IPS DF 6.9 (cell line): ENCODE results near the gene PTDSS2.
"Not testable (repeated sequence)": the region's sequence is repeated elsewhere in the genome, so short reads cannot be mapped to it uniquely, and the experiment has no call there.

Experiments
- DNase-seq: peaks from one replicate; pipeline ENCODE4 v3.0.0-alpha.2; 2013; ENCODE audit warnings: low read depth, low spot score
- H3K27ac ChIP-seq: one replicate; pipeline ENCODE4 v1.5.1; 2013; ENCODE audit warnings: low read length, control low read depth
- H3K27me3 ChIP-seq: 2 replicates; pipeline ENCODE4 v1.6.1; 2013; ENCODE audit warnings: mild to moderate bottlenecking, low read length; ENCODE audit not compliant: control insufficient read depth, insufficient read depth
- H3K36me3 ChIP-seq: 2 replicates; pipeline ENCODE4 v1.6.1; 2013; ENCODE audit warnings: low read length; ENCODE audit not compliant: control insufficient read depth, insufficient read depth
- H3K4me1 ChIP-seq: 2 replicates; pipeline ENCODE4 v1.6.1; 2013; ENCODE audit warnings: low read length; ENCODE audit not compliant: control insufficient read depth, insufficient read depth
- H3K4me3 ChIP-seq: 2 replicates; pipeline ENCODE4 v1.5.1; 2013; ENCODE audit warnings: mild to moderate bottlenecking, low read length
- H3K9me3 ChIP-seq: 2 replicates; pipeline ENCODE4 v1.6.1; 2013; ENCODE audit warnings: low read length, inconsistent platforms; ENCODE audit not compliant: control insufficient read depth, insufficient read depth
- WGBS: extraction: QIAGEN DNeasy Blood & Tissue Kit; methylation state at CpG from one replicate; pipeline ENCODE4 v1.1.7; 2013; ENCODE audit warnings: mixed read lengths, missing lambda C conversion rate; ENCODE audit not compliant: insufficient read length, insufficient coverage; 5-methylcytosine and 5-hydroxymethylcytosine counted together

The PTDSS2 gene

DNA sequence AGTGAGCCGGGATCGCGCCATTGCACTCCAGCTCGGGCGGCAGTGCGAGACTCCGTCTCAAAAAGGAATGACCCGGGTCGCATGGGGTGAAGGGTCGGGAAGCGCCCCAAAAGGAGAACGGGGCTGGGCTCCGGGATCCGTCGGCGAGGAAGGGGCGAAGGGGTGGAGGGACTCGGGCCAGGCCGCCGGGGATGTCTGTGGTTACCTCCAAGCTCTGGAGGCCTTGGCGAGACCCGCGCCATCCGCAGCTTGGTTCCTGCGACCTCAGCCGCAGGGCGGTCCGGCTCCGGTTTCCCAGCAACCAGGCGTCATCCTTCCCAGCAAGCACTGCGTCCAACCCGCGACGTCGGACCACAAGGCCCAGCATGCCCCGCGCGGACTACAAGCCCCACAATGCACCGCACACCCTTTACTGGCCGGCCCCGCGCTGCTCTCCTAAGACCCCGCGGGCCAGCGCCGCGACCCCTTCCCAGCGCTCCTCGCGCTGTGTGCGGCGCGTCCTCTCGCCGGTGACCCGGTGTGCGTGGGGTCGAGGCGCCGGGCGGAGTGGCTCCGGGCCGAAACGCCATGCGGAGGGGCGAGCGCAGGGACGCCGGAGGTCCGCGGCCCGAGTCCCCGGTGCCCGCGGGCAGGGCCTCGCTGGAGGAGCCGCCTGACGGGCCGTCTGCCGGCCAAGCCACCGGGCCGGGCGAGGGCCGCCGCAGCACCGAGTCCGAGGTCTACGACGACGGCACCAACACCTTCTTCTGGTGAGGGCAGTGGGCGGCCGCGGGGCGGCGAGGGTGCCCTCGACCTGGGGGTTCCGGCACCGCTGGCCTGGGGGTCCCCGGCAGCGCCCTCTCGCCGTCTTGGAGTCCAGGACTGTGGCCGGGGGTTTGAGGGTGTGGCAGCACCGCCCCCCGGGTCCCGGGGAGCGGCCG lies at the start of gene PTDSS2:
TSS of gene PTDSS2 (plus strand) at position 391 of the 920 bp plus-strand sequence. CDS start at position 568, 177 bp downstream.
- DNase-seq = peak; percentile 96
- H3K4me3 ChIP-seq = peak within 1 kb of the TSS; percentile 98
- H3K36me3 ChIP-seq = peaks cover 4% of the 10 kb centered on the region; the same call in 1 of the 2 replicates
- no CpG with 5 or more reads among the region's 108 CpGs for WGBS
- no peak within 1 kb of the TSS for H3K27ac ChIP-seq
- H3K27me3 ChIP-seq = no peaks in the 10 kb centered on the region
- H3K4me1 ChIP-seq = peaks cover 6% of the 10 kb centered on the region
- no peaks in the 10 kb centered on the region for H3K9me3 ChIP-seq

DNA sequence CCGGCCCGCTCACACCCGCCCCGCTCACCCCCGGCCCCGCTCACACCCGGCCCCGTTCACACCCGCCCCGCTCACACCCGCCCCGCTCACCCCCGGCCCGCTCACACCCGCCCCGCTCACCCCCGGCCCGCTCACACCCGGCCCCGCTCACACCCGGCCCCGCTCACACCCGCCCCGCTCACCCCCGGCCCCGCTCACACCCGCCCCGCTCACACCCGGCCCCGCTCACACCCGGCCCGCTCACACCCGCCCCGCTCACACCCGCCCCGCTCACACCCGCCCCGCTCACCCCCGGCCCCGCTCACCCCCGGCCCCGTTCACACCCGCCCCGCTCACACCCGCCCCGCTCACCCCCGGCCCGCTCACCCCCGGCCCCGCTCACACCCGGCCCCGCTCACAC lies 48.9 kb upstream of the PTDSS2 start:
- H3K27ac ChIP-seq, H3K27me3 ChIP-seq, H3K4me3 ChIP-seq, H3K4me1 ChIP-seq, H3K9me3 ChIP-seq, DNase-seq: not testable (repeated sequence)
- peaks cover 23% of the 10 kb centered on the region for H3K36me3 ChIP-seq
- WGBS = no CpG with 5 or more reads among the region's 52 CpGs

DNA sequence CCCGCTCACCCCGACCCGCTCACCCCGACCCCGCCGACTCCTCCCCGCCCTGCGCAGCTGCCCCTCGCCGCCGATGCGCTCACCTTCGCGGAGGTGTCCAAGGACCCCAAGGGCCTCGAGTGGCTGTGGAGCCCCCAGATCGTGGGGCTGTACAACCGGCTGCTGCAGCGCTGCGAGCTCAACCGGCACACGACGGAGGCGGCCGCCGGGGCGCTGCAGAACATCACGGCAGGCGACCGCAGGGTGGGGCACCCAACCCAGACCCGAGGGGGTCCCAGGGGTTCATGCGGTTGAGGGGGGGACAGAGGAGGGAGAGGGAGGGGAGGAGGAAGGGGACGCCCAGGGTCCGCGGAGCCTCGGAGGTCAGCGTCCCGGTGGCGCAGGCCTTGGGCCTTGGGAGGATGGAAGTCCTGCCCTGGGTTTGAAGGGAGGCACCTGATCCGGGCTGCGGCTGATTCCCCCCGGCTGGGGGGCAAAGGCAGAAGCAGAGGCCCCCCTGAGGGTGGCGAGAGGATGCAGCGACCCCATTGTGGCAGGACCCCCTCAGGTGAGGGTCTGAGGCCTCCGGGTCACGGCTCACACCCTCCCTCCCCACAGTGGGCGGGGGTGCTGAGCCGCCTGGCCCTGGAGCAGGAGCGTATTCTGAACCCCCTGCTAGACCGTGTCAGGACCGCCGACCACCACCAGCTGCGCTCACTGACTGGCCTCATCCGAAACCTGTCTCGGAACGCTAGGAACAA lies 46.9 kb upstream of the PTDSS2 start:
- H3K27me3 ChIP-seq = no peaks in the 10 kb centered on the region
- H3K27ac ChIP-seq = no peak overlapping the region
- H3K4me3 ChIP-seq = no peak overlapping the region
- DNase-seq = no peak
- no peaks in the 10 kb centered on the region for H3K9me3 ChIP-seq
- H3K36me3 ChIP-seq = peaks cover 20% of the 10 kb centered on the region; the same call in 1 of the 2 replicates
- WGBS = no CpG with 5 or more reads among the region's 55 CpGs
- H3K4me1 ChIP-seq = peaks cover 6% of the 10 kb centered on the region

DNA sequence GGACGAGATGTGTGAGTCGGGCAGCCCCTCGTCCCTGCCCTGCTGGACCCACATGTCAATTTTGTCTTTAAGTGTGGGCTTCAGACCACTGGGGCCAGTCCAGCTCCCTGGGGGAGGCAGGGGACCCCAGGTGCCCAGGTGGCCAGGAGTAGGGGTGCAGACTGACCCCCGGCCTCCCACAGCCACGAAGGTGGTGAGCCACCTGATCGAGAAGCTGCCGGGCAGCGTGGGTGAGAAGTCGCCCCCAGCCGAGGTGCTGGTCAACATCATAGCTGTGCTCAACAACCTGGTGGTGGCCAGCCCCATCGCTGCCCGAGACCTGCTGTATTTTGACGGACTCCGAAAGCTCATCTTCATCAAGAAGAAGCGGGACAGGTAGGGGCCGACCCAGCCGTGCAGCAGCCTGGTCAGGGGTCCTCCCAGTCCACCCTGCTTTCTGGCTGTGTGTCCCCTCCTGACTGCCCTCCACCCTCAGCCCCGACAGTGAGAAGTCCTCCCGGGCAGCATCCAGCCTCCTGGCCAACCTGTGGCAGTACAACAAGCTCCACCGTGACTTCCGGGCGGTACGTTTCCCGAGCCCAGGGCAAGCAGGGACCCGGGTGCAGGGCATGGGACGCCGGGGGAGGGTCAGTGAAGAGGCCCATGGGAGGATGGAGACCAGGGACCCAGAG lies 46.2 kb upstream of the PTDSS2 start:
- H3K4me3 ChIP-seq = no peak overlapping the region
- WGBS = no CpG with 5 or more reads among the region's 27 CpGs
- no peak overlapping the region for H3K27ac ChIP-seq

DNA sequence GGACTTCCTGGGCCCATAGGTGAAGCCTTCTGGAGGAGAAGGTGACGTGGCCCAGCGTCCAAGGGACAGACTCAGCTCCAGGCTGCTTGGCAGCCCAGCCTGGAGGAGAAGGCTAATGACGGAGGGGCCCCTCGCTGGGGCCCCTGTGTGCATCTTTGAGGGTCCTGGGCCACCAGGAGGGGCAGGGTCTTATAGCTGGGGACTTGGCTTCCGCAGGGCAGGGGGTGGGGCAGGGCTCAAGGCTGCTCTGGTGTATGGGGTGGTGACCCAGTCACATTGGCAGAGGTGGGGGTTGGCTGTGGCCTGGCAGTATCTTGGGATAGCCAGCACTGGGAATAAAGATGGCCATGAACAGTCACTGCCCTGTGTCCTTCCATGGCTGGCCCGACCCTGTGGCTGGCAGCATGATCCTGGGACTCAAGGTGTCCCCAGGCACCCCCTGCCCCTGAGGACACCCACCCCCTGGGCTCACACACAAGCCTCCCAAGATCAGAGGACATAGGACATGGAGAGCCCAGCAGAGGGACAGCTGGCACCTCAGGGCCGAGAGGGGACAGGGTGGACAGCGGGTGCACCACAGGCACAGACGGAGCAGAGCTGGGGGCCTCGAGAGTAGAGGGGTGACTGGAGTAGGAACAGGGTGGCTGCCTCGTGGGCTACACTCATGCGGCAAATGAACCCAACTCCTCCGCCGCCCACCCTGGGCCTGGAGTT lies 45.4 kb upstream of the PTDSS2 start:
- Histone ChIP-seq H3K27me3 (no peaks in the 10 kb centered on the region), H3K9me3 (no peaks in the 10 kb centered on the region), H3K4me3 (no peak overlapping the region), H3K4me1 (peaks cover 6% of the 10 kb centered on the region), H3K36me3 (peaks cover 16% of the 10 kb centered on the region; the same call in 1 of the 2 replicates), H3K27ac (no peak overlapping the region)
- no CpG with 5 or more reads among the region's 14 CpGs for WGBS
- DNase-seq = no peak

More for the DNA sequence above, 46.2 kb upstream of the PTDSS2 start:
- no peaks in the 10 kb centered on the region for H3K9me3 ChIP-seq
- DNase-seq = no peak
- H3K4me1 ChIP-seq = peaks cover 6% of the 10 kb centered on the region
- H3K36me3 ChIP-seq = peaks cover 17% of the 10 kb centered on the region; the same call in 1 of the 2 replicates
- no peaks in the 10 kb centered on the region for H3K27me3 ChIP-seq

DNA sequence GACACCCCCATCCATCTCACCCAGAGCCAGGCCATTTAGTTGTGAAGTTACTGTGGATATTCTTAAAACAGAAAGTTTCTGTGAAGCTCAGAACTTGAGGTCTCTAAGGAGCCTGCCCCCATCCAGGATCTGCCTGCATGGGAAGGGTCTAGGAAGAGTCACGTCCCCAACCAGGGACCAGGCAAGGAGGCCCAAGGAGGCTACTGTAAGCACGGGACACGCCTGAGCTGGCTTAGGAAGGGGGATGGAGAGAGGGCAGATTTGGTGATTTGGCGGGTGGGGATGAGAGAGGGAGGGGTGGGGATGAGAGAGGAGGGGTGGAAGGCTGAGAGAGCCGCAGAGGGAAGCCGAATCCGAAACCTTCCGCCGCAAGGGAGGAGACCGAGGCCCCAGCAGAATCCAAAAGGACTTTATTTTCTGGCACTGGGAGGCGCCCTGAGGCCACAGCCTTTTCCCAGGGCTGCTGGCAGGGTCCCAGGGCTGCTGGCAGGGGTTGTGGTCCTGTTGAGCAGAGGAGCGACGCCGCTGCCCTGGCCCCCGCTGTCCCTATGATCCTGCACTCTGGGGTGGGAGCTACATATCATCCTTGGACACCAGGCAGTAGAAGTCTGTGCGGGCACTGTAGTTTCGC lies 44.6 kb upstream of the PTDSS2 start:
- no peak overlapping the region for H3K4me3 ChIP-seq
- peaks cover 4% of the 10 kb centered on the region for H3K4me1 ChIP-seq
- H3K27me3 ChIP-seq = no peaks in the 10 kb centered on the region
- no peak overlapping the region for H3K27ac ChIP-seq
- no CpG with 5 or more reads among the region's 17 CpGs for WGBS
- no peaks in the 10 kb centered on the region for H3K9me3 ChIP-seq
- H3K36me3 ChIP-seq = peaks cover 13% of the 10 kb centered on the region; the same call in 1 of the 2 replicates
- DNase-seq = no peak

DNA sequence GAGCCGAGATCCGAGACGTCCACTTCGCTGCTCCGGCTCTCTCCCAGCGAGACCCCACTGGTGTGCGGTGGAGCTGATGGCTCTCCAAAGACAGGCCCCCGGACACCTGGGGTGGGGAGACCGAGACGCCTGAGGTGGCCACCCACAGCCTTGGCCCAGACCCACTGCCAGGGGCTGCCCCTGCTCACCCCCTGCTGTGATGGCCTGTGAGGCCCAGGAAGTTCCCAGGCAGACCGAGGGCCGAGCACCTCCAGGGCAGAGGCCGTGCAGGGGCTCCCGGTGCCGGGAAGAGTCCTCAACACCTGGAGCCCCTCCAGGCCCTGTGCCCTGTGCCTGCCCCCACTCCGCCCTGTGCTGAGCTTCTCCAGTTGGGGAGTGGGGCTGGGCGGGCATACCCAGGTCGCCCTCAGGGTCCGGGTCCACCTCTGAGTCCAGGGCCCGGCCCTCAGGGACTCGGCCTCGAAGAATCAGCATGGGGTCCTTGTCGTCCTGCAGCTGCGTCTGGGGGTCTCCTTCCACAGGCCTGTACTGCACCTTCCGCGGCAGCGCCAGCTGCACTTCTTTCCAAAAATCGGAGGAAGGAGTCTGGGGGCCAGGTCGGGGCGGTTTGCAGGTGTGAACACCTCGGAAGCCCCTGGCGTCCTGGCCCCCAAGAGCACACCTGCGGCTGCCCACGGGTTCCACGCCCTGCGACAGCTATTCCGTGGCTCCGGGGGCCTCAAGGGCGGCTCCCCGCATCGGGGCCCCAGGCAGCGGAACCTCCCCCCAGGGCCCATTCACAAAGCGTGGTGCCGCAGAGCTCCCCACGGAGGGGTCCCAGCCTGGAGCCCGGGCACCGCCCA lies 43.9 kb upstream of the PTDSS2 start:
- no peaks in the 10 kb centered on the region for H3K9me3 ChIP-seq
- no peaks in the 10 kb centered on the region for H3K27me3 ChIP-seq
- H3K36me3 ChIP-seq = peaks cover 13% of the 10 kb centered on the region; the same call in 1 of the 2 replicates
- peak overlapping the region; percentile 32; the same call in 1 of the 2 replicates for H3K4me3 ChIP-seq
- DNase-seq = no peak
- no peak overlapping the region for H3K27ac ChIP-seq
- H3K4me1 ChIP-seq = peaks cover 4% of the 10 kb centered on the region
- no CpG with 5 or more reads among the region's 47 CpGs for WGBS

DNA sequence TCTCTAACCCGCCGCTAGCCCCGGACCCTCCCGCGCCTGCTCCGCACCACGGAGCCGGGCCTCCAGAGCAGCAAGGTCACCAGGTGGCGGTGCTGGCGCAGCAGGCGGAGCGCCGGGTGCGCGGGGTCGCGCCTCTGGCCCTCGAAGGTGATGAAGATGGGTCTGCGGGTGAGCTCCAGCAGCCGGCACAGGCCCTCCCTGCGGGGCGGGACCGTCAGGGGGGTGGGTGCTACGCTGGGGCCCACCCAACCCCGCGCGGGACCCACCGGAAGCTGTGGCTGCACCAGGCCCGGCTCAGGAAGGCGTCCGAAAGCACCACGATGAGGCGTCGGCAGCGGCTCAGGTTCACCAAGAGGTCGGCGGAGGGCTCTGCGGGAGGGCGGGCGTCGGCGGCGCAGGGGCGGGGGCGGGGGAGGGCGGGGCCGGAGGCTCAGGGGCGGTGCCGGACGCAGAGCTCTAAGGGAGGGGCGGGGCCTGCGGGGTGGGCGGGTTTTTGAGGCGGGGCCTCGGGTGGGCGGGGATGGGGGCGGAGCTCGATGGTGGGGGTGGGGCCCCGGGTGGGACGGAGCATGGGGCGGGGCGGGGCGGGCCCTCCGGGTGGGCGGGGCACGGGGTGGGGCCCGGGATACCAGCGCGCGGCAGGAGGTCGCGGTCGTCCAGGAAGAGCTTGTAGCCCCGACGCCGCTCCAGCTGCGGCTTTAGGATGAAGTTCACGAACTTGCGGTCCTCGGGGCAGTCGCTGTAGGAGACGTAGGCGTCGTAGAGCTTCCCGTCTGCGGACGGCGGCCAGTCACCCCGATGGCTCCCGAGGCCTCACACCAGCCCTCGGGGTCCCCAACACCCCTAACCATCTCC lies 43.1 kb upstream of the PTDSS2 start:
- H3K27ac ChIP-seq = no peak overlapping the region
- H3K4me1 ChIP-seq = peaks cover 4% of the 10 kb centered on the region
- H3K9me3 ChIP-seq = no peaks in the 10 kb centered on the region
- no peak for DNase-seq
- no CpG with 5 or more reads among the region's 91 CpGs for whole genome bisulfite sequencing
- H3K36me3 ChIP-seq = peaks cover 13% of the 10 kb centered on the region; the same call in 1 of the 2 replicates
- peak overlapping the region; percentile 32; the same call in 1 of the 2 replicates for H3K4me3 ChIP-seq
- no peaks in the 10 kb centered on the region for H3K27me3 ChIP-seq
